Activated CD4-positive, alpha-beta T cell treated with anti-CD3 and anti-CD28 coated beads, Interleukin-10, Interleukin-2, amounts not matched to agents 100 ng/mL and 50 ng/mL, durations not matched to agents 16 hours and 8 hours (primary cell): ENCODE data around the gene PTPRK.
A peak's percentile ranks its signal among the peaks of the same experiment; 100 is the strongest.

Experiments
- DNase-seq: peaks from one replicate; pipeline ENCODE4 v3.0.0-alpha.2; 2020

Gene PTPRK

DNA sequence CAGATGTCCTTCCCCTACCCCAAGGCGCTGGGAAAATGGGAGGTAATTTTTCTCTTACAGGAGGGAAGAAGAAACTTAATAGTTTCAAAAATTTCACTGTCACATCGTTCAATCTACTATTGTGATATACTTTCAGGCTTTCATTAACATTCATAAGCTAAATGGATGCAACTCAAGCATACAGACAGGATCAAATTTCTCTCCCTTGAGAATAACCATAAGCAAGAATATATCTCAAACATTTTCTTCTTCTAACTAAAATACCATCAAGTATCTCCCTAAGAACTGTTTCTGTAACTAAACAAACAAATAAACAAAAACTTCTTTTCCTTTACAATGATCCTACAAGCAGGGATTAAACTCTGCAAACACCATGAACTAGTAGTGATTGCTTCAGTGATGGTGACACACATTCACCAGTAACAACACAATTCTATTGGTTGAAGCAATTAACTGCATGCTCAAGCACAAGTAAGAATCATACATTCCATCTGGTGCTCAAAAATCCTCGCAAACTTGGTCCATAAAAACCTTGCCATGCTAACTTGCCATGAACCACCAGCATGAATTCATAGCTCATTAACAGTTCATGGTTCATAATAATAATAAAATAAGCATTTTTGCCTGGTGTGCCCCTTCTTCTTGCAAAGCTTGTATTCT is 183.8 kb downstream of the PTPRK start:
- DNase-seq = no peak

DNA sequence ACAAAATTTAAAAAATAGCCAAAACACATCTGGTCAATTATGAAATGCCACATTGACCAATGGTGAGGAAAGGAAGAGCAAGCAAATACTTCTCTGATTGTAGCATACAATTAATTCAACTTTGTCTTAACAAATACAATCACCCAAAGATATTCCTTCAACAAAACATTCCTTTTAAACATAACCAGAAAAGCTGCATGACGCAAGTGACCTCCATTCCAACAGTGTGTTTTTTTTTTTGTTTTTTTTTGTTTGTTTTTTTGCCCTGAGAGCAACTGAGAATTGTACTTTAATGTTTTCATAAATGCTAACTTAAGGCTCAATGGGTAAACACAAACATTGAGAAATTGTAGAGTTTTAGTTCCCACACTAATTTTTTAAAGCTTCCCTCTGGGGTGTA is 184.4 kb downstream of the PTPRK start:
- no peak for DNase-seq

DNA sequence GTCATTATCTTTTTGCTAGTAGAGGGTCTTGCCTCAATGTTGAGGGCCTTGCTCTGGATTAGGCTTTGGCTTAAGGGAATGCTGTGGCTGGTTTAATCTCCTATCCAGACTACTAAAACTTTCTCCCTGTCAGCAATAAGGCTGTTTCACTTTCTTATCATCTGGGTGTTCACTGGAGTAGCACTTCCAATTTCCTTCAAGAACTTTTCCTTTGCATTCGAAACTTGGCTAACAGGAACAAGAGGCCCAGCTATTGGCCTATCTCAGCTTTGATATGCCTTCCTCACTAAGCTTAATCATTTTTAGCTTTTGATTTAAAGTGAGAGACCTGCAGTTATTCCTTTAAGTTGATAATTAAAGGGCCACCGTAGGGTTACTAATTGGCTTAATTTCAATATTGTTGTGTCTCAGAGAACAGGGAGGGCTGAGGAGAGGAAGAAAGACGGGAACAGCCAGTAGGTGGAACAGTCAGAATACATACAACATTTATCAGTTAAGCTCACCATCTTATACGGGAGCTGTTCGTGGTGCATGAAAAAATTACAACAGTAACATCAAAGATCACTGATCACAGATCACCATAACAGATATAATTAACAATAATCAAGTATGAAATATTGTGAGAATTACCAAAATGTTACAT is 186.7 kb downstream of the PTPRK start:
- no peak for DNase-seq

DNA sequence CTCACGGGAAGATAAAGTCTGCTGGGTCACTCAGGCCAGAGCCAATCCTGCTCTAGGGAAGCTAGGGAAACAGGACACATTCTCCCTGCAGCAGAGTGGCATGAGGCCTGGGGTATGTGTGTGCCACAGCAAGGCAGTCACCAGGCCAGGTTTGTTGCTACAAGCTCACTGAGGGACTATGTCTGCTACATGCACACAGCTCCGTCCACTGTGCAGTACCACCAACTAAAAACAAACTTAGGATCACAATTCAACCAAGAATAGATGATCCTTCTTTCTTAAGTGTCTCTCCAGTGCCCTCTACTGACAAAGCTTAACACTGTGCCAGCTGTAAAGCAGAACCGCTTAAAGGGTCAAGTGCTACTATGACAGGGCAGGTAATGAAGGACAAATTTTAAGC is 192.5 kb downstream of the PTPRK start:
- DNase-seq = peak; percentile 65

DNA sequence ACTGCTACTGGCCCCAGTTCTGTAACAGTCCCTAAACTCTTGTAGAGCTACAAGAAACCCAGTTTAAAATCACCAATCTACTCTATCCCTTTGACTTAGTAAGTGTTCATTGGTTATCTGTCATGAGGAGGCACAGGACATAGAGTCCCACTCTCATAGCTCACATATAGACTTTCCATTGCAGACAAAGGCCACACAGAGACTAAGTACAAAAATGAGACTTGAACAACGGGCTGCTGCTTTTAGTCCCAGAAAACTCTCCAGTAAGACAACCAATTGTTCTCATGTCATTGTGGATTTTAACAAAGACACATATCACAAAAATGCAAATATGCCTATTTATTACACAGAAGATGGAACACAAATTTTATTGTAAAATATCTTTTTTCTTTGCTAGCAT is 197.4 kb downstream of the PTPRK start:
- no peak for DNase-seq

DNA sequence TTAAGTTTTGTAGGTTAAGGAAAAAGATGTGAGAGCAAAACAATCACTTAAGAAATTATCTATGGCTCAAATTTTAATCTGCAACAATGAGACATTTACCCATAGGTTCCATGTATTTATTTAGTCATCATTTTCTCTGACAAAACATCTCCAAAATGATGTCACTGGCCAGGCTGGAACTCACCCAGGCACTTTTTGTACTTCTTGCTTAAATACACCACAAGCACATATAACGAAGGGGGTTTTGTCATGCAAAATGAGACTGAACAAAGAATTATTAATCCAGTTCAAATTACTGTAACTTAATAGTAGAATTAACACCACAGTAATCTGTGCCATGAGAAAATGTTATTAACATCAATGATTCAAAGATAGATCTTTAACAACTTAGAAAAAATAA is 200.5 kb downstream of the PTPRK start:
- no peak for DNase-seq

DNA sequence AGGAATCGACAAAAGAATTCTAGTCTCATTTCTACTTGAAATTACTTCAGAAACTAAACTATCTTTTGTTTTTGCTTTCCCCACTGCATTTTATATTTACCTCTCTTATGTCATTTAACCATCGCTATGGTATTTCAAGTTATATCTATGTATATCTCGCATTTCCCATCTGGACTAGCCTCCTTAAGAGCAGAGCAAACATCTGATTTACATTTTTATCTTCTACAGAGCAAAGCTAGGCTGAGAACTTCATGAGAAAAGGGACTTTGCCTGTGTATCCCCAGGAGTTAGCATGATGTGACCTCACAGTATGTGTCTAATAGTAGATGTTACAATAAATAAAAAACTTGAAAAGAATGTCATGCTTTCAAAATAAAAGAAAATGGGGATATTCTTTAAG is 201.2 kb downstream of the PTPRK start:
- DNase-seq = no peak

DNA sequence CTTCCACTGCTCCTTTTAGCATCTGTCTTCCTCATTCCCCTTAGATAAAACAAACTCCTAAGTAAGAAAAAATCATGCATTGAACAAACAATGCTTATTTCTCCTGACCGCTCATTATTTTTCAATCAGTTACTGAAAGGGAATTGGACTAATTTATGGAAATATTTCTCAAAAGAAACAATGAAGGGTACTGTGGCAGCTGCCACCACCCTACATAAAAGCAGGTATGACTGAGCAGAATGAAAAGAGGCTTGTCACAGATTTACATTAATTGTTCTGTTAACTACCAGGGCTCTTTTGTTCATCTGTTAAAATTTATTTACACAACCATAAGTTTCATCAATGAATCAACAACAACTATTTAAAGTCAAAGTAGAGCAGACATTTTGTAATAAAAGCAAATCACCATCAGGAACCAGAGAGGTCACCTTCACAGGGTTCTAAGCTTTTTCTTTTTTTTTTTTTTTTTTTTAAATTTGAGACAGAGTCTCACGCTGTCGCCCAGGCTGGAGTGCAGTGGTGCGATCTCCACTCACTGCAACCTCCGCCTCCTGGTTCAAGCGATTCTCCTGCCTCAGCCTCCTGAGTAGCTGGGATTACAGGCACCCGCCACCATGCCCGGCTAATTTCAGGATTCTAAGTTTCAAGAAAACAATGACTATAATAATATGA is 204.0 kb downstream of the PTPRK start:
- no peak for DNase-seq

DNA sequence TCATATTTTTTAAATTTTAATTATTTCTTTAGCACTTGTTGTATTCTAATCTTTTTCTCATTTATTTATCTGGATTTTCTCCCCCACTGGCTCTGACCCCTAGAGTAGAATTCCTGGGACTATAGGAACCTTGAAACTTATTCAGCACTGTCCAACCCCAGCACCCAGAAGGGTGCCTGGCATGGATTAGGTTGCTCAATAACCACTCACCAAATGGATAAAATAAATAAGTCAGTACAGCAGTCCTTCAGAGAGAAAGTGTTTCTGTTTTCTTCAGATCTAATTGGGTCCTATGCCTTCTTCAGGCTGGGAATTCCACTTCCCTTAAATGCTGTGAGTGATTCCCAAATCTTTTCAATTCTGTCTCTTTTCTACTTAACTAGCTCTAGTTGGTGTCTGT is 206.2 kb downstream of the PTPRK start:
- DNase-seq = no peak

DNA sequence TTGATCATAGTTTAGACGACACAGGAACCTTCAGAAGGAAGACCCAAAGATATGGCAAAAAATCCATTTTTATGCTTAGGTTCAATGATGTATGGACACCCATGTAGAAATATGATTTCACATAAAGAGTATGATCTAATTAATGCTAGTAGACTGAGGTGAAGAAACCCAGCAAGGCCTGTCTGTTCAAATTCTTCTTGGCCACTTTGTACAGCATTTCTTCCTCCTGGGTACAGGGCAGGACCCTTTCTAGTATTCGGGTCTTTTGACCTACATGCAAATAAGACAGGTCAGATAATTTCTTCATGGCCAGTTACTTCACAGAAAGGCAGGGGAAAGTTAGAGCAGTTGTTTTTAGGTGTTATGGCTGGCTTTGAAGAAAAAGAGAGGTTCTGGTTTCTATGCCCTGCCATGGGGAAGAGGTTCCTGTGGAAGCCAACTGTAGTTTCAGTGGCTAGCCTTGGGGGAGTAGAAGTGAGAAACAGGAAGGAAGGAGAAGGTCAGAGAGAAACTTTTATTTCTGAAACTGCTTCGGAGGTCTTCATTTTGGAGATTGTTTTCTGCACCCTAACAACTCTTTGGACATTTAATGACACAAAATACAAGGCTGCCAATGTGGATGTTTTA is 208.3 kb downstream of the PTPRK start:
- DNase-seq = peak; percentile 52

DNA sequence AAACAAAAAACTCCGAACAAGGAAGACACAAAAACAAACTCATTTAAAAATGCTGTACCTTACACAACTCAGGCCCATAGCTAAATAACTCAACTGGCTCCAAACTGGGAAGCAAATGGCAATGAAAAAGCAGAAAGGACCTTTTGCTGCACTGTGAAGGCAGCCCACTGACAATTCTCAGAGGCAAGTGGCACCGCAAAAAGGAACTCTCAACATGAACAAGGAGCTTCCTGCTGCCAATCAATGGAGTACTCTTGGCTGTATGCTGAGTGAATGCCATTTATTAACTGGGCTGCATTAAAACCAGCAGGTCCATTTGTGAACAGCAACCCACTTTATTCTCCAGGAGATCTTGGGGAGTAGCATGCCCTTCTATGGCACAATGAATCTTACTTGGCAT is 209.9 kb downstream of the PTPRK start:
- no peak for DNase-seq

DNA sequence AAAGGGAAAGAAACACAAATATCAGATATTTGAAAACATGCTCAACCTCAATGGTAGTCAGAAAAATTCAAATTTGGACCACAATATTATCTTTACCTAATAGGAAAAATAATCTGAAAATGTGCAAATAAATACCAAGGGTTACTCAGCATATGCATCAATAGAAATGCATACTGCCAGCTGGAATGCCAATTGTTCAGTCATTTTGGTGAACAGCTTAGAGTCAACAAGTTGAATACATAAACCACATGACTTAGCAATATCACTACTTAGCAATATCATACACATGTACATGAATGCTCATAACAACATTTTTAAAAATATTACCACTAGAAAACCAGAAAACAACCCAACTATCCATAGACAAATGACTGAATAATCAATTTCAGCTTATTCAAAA is 212.7 kb downstream of the PTPRK start:
- no peak for DNase-seq

DNA sequence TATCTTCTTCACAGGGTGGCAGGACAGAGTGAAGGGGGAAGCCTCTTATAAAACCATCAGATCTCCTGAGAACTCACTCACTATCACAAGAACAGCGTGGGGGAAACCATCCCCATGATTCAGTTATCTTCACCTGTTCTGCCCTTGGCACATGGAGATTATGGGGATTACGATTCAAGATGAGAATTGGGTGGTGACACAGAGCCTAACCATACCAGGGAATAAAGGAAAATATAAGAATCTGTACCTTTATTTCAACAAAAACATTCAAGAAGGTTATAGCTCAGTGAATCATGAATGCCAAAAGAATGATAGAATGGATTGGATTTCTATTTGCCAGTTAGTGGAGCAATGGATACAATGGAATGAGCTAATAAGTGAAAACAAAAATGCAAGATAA is 214.4 kb downstream of the PTPRK start:
- no peak for DNase-seq

DNA sequence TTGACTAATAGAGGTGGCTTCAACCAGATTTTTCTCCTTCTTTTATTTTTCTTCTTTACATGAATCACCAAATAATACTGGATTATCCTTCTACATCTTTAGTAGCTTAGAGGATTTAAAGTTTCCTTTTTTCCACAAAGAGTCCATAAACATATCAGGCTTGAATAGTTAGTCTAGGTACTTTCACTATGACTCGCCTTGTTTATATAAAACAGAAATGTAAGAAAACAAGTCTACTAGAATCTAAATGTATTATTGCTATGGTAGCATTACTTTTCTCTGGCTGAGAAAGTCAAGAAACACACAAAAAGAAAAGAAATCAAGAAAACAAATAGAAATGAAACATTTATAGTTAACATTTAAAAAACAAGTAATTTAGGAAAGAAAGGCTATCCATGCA is 215.2 kb downstream of the PTPRK start:
- DNase-seq = no peak

DNA sequence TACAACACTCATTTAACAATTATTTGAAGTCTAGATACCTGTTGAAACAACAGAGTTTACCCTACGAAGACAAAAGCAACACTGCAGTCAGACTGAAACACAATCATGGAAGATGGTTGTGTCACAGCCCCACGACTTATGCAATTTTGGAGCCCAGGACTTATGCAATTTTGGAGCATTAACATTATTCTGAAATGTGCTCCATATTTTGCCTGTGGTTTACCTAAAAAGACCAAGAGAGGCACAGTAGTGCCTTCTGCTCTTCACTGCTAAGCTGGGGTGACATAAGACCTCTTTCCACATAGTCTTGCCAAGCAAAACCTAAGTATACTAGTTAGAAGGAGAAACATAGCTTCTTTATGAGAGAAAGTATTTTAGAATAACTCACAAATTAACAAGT is 216.5 kb downstream of the PTPRK start:
- DNase-seq = no peak

DNA sequence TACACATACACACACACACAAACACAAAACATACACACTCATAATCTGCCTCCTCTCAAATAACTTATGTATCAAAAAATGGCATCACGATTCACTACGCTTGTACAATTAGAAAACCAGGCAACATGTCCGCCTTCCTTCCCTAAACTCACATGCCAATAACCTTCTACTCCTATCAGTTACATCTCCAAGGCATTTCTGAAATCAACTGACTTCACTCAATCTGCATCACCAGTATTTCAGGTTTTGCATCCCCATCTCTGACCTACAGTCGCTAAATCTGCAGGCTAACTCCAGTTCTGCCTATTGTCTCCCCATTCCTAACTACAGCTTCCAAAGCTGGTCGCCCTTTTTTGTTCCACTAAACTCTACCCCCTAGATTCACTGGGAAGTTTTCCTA is 217.5 kb downstream of the PTPRK start:
- DNase-seq = no peak

DNA sequence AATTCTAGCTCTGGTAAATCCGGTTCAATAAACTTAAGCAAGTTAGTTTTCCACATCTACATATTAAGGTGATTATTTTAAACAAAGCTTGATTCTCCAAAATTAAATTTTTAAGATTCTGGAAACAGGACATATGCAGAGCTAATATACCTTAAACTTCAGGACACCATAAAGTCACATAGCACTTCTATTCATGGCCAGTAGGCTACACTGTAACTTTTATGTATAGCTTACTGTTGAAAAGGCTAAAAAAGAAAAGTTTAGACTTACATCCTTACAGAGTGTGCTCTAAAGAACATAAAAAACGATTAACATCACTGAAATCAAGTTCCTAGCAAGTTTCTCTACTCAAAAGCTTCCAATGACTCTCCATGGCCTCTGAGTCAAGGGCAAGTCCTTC is 224.7 kb downstream of the PTPRK start:
- DNase-seq = no peak

DNA sequence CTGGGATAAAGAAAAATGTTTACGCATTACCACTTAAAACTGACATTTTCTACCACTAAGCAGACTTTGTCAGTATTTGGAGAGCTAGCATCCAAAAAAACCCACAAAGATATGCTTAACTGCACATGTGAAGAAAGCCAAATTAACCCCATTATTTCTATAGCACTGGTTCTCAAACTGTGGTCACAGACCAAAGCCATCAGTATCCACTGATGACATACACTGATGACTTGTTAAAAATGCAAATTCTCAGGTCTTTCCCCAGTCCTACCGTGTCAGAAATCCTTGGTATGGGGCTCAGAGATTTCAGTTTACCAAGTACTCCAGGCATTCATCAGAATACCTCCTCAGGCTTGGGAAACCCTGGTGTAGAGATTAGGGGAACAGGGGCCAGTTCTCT is 230.2 kb downstream of the PTPRK start:
- DNase-seq = no peak

DNA sequence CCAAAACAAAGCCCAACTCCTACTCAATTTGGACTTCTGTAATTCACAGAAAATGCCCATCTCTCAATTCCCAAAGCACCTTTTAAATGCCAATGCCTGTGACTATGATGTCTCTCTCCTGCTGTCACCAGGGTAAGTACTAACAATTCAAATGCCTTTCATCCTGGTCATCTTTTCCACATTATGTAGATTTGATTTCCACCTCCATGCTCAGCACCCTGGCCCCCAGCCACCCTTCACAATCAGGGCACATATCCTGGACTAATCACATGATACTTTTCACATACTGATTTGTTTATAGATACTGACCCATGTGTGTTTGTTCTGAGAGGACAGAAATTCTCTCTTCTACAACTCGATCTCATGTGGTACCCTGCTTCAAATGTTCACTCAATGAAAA is 236.3 kb downstream of the PTPRK start:
- DNase-seq = no peak

DNA sequence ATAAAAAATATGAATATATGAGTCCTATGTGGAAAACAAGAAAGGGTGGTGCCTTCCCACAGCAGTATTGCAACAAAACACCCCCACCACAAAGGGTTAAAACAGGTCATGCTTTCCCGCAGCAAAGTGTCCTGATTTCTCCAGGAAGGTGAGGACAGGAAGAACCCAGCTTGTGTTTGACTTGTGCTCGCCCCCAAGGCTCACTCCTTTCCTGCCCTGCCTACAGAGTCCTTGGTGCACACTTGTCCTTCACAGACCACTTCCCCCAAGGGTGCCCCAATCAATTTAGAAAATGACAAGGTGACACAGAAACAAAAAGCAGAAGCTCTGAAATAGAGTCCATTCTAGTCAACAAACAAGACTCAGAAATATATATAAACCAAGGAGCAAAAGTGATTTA is 237.4 kb downstream of the PTPRK start:
- no peak for DNase-seq

DNA sequence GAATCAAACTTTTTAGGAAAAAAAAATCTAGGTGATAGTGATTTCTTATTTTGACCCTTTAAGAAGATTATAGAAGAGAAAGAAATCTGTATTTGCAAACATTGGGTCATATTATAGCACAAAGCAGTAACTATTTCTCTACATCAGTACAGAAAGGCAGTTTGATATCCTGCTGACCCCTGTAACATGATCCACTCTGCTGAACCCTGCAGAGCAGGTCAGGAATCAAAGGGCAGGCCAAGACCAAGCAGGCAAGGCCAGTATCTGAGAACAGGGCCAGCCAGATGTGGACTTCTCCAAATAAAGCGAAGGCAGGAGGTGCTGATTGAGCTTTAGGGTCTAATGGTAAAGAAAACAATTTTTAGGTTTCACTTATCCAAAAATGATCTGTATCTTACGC is 239.4 kb downstream of the PTPRK start:
- DNase-seq = no peak

DNA sequence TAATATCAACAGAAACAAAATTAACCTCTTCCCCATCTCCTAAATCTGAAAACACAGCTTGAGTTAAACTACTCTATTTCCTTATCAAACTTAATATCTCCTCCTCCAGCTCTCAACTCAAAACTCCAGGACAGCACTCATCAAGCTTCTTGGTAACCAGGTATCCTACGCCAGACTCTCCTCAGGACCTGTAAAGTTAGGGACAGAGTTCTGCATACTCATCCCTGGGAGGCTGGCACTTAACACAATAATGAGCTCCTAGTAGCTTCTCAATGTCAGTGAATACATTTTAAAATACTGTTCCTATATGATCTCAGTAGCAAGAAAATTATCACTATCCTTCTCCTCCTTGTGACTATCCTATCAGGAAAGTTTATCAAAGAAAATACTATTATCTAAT is 240.3 kb downstream of the PTPRK start:
- no peak for DNase-seq

DNA sequence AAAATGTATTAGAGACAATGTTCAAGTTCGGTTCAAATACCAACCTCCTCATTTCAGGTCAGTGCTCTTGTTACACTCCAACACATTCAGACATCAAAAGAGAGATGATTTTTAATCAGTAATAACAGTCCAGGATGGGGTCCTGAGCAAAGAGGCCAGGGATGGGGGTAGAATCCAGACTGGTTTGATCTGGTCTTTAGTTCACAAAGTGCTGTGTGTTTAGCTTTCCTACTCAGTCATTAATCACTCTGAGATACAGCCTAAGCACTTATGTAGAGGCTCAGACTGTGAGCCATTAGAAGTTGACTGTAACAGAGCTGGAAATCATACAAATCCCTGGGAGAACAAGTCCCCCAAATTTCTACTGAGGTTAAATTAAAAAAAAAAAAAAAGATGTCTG is 241.6 kb downstream of the PTPRK start:
- DNase-seq = no peak

DNA sequence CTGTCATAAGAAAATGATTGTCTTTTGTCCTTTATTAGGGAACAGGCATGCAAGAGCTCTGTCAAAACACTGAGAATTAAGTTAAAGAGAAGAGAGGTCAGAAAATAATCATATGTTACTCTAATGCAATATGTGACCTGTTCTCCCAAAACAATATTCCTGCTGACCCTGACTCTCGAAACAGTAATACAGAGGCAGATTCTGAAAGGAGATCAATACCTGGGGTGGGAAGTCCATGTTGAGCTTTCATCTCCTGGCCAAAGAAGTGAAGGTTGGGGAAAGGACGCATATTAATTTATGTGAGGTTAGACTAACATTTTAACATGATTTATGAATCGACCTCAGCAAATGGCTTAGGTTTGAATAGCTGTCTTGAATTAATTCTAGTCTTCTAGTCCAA is 243.0 kb downstream of the PTPRK start:
- no peak for DNase-seq
